Neural cell (in vitro differentiated cells): ENCODE data around the gene ME3. TPM values are rescaled to one million over a fixed set of nuclear protein-coding genes. Genes with fewer than 3 reads are reported as not detected.

Source experiments
- H2AFZ ChIP-seq: fragments of 200-600, 300-800 bp; sonication (generic), shearing (Covaris generic); 2 replicates; pipeline ENCODE4 v1.6.0; 2014; ENCODE audit warnings: low read depth, mild to moderate bottlenecking, antibody characterized with exemption, low read length, moderate library complexity
- H3F3A ChIP-seq: fragments of 200-600 bp; shearing (Covaris generic); 2 replicates; pipeline ENCODE4 v1.6.1; 2016; ENCODE audit warnings: mild to moderate bottlenecking, moderate library complexity, mixed read lengths, antibody characterized with exemption, low read length; ENCODE audit not compliant: insufficient read depth, poor library complexity, severe bottlenecking
- H3K27ac ChIP-seq: fragments of 200-600, 300-800 bp; sonication (generic), shearing (Covaris generic); 2 replicates; pipeline ENCODE4 v1.5.1; 2014; ENCODE audit warnings: mild to moderate bottlenecking, low read length, moderate library complexity
- H3K27me3 ChIP-seq: fragments of 300-800, 200-600 bp; sonication (generic), shearing (Covaris generic); 2 replicates; pipeline ENCODE4 v1.6.0; 2014; ENCODE audit warnings: mild to moderate bottlenecking, low read depth, low read length, moderate library complexity; ENCODE audit not compliant: insufficient read depth
- H3K36me3 ChIP-seq: fragments of 300-800, 200-600 bp; sonication (generic), shearing (Covaris generic); 2 replicates; pipeline ENCODE4 v1.5.1; 2014; ENCODE audit warnings: mild to moderate bottlenecking, antibody characterized with exemption, low read length, moderate library complexity; ENCODE audit not compliant: insufficient read depth
- H3K4me2 ChIP-seq: fragments of 300-800, 200-600 bp; sonication (generic), shearing (Covaris generic); 2 replicates; pipeline ENCODE4 v1.6.0; 2014; ENCODE audit warnings: mild to moderate bottlenecking, low read length
- H3K4me3 ChIP-seq: fragments of 300-800, 200-600 bp; sonication (generic), shearing (Covaris generic); 2 replicates; pipeline ENCODE4 v1.5.1; 2014; ENCODE audit warnings: mild to moderate bottlenecking, low read length, moderate library complexity
- H3K79me2 ChIP-seq: fragments of 200-600 bp; shearing (Covaris generic); replicated peaks from 2 replicates; pipeline ENCODE4 v1.6.0; 2014; ENCODE audit warnings: mild to moderate bottlenecking, low read length, moderate library complexity; ENCODE audit not compliant: insufficient read depth
- H3K9ac ChIP-seq: fragments of 300-800, 200-600 bp; sonication (generic), shearing (Covaris generic); 2 replicates; pipeline ENCODE4 v1.6.1; 2016; ENCODE audit warnings: mild to moderate bottlenecking, low read length, mixed read lengths
- H3K9me2 ChIP-seq: fragments of 200-600 bp; shearing (Covaris generic); 2 replicates; pipeline ENCODE4 v1.6.1; 2016; ENCODE audit warnings: mild to moderate bottlenecking, low read length, mixed read lengths; ENCODE audit not compliant: insufficient read depth
- H3K9me3 ChIP-seq: fragments of 200-600, 300-800 bp; sonication (generic), shearing (Covaris generic); 2 replicates; pipeline ENCODE4 v1.6.1; 2016; ENCODE audit warnings: mild to moderate bottlenecking, mixed run types, low read length, moderate library complexity, mixed read lengths
- H4K20me1 ChIP-seq: fragments of 200-600 bp; shearing (Covaris generic); 2 replicates; pipeline ENCODE4 v1.6.1; 2016; ENCODE audit warnings: mild to moderate bottlenecking, mixed run types; ENCODE audit not compliant: insufficient read depth
- CTCF ChIP-seq: fragments of 450-650 bp; IDR thresholded peaks from 2 replicates; pipeline ENCODE4 v1.5.1; 2014; ENCODE audit warnings: antibody characterized with exemption, mild to moderate bottlenecking, moderate library complexity; ENCODE audit not compliant: poor library complexity, severe bottlenecking
- EP300 ChIP-seq: fragments of 450-650 bp; conservative IDR thresholded peaks from 2 replicates; pipeline ENCODE4 v1.6.1; 2014; ENCODE audit warnings: antibody characterized with exemption, mild to moderate bottlenecking, moderate library complexity; ENCODE audit not compliant: poor library complexity, severe bottlenecking
- EZH2 ChIP-seq: fragments of 200-600, 300-800 bp; shearing (Covaris generic), sonication (generic); IDR thresholded peaks from 2 replicates; pipeline ENCODE4 v1.6.1; 2014; ENCODE audit warnings: antibody characterized with exemption, low read length, borderline replicate concordance, mild to moderate bottlenecking; ENCODE audit not compliant: insufficient read depth, poor library complexity, severe bottlenecking
- MXI1 ChIP-seq: fragments of 450-650 bp; conservative IDR thresholded peaks from 2 replicates; pipeline ENCODE4 v1.6.1; 2014; ENCODE audit warnings: antibody characterized with exemption, mild to moderate bottlenecking; ENCODE audit not compliant: poor library complexity, severe bottlenecking
- POLR2AphosphoS5 ChIP-seq: IDR thresholded peaks from 2 replicates; pipeline ENCODE4 v1.6.1; 2012
- RAD21 ChIP-seq: fragments of 450-650 bp; conservative IDR thresholded peaks from 2 replicates; pipeline ENCODE4 v1.6.1; 2014; ENCODE audit warnings: antibody characterized with exemption, mild to moderate bottlenecking, moderate library complexity
- REST ChIP-seq: IDR thresholded peaks from 2 replicates; pipeline ENCODE4 v1.6.1; 2012; ENCODE audit warnings: borderline replicate concordance
- SMC3 ChIP-seq: fragments of 450-650 bp; conservative IDR thresholded peaks from 2 replicates; pipeline ENCODE4 v1.6.1; 2014; ENCODE audit warnings: antibody characterized with exemption, mild to moderate bottlenecking, moderate library complexity; ENCODE audit not compliant: poor library complexity
- TAF1 ChIP-seq: IDR thresholded peaks from 2 replicates; pipeline ENCODE4 v1.6.1; 2012; ENCODE audit warnings: low read depth
- polyA plus RNA-seq: library from polyadenylated mRNA; depleted of rRNA; stranded (reverse); fragments of >200 nt; gene quantifications from 2 replicates; pipeline ENCODE4 v1.2.3, GENCODE V29; 2014

Gene ME3
- polyA plus RNA-seq, 1 donor from 2014 or later, result 2.1 TPM

- TF ChIP-seq SMC3 (no peak), RAD21 (no peak), CTCF (no peak), EZH2 (no peak), REST (no peak), TAF1 (no peak), POLR2AphosphoS5 (no peak), EP300 (no peak)
- Histone ChIP-seq H2AFZ (no peak overlapping the region), H3K27me3 (no peaks in the 10 kb centered on the region)
These were observed 4.2 kb upstream of the ME3 start for GRCh38 chr11:86676533-86677154.

GRCh38 chr11:86676010-86676409, 3.6 kb upstream of the ME3 start:
- no peaks in the 10 kb centered on the region for H3K9me2 ChIP-seq
- H3K36me3 ChIP-seq, result no peaks in the 10 kb centered on the region
- H4K20me1 ChIP-seq, result no peaks in the 10 kb centered on the region
- no peaks in the 10 kb centered on the region for H3K9me3 ChIP-seq
- H3K9ac ChIP-seq, result no peak overlapping the region
- H3F3A ChIP-seq, result no peaks in the 10 kb centered on the region
- H3K4me3 ChIP-seq, result no peak overlapping the region
- H3K27ac ChIP-seq, result no peak overlapping the region
- no peak for TF ChIP-seq SMC3
- no peak for TF ChIP-seq TAF1
- no peak for TF ChIP-seq EP300
- no peaks in the 10 kb centered on the region for H3K79me2 ChIP-seq
- H3K4me2 ChIP-seq, result no peak overlapping the region
- no peak overlapping the region for H2AFZ ChIP-seq
- H3K27me3 ChIP-seq, result no peaks in the 10 kb centered on the region

More at GRCh38 chr11:86676533-86677154, 4.2 kb upstream of the ME3 start:
- no peak overlapping the region for H3K4me2 ChIP-seq
- H3K36me3 ChIP-seq, result no peaks in the 10 kb centered on the region
- H3K4me3 ChIP-seq, result no peak overlapping the region
- no peaks in the 10 kb centered on the region for H3K79me2 ChIP-seq
- no peaks in the 10 kb centered on the region for H4K20me1 ChIP-seq
- H3K27ac ChIP-seq, result no peak overlapping the region
- H3K9me2 ChIP-seq, result no peaks in the 10 kb centered on the region
- H3F3A ChIP-seq, result no peaks in the 10 kb centered on the region
- no peaks in the 10 kb centered on the region for H3K9me3 ChIP-seq
- no peak overlapping the region for H3K9ac ChIP-seq

- Histone ChIP-seq H3K36me3 (no peaks in the 10 kb centered on the region), H3K9me2 (no peaks in the 10 kb centered on the region), H3K79me2 (no peaks in the 10 kb centered on the region), H3K4me3 (no peak overlapping the region), H3K27ac (no peak overlapping the region), H3K4me2 (no peak overlapping the region), H3F3A (no peaks in the 10 kb centered on the region), H3K27me3 (no peaks in the 10 kb centered on the region), H2AFZ (no peak overlapping the region), H3K9me3 (no peaks in the 10 kb centered on the region), H3K9ac (no peak overlapping the region), H4K20me1 (no peaks in the 10 kb centered on the region)
- TF ChIP-seq RAD21 (no peak), MXI1 (no peak), POLR2AphosphoS5 (no peak), EP300 (no peak), REST (no peak), TAF1 (no peak), CTCF (no peak), EZH2 (no peak), SMC3 (no peak)
These were observed 2.6 kb upstream of the ME3 start for GRCh38 chr11:86675017-86675416.
